C4-2B (cell line): ENCODE data around the gene LRBA.

Experiments used
- CTCF ChIP-seq: fragments of 450-650 bp; conservative IDR thresholded peaks from 2 replicates; pipeline ENCODE4 v1.5.1; 2017; ENCODE audit warnings: mild to moderate bottlenecking
- ZFX ChIP-seq: fragments of 450-650 bp; IDR thresholded peaks from 2 replicates; pipeline ENCODE4 v1.6.1; 2017

GRCh38 chr4:150235317-150235716 lies 779.8 kb downstream of the LRBA start:
- TF ChIP-seq CTCF (no peak), ZFX (no peak)
